ENCODE measurements around the gene DDX25.

Gene DDX25

GRCh38 chr11:125958872-125959400, 54.6 kb downstream of the DDX25 start:
- no peak overlapping the region for H3K4me3 ChIP-seq (ENCODE audit: insufficient read depth, low read length, poor library complexity, severe bottlenecking)
- H3K9ac ChIP-seq (ENCODE audit: low read length) = no peak overlapping the region
- TF ChIP-seq, protein P1, sequence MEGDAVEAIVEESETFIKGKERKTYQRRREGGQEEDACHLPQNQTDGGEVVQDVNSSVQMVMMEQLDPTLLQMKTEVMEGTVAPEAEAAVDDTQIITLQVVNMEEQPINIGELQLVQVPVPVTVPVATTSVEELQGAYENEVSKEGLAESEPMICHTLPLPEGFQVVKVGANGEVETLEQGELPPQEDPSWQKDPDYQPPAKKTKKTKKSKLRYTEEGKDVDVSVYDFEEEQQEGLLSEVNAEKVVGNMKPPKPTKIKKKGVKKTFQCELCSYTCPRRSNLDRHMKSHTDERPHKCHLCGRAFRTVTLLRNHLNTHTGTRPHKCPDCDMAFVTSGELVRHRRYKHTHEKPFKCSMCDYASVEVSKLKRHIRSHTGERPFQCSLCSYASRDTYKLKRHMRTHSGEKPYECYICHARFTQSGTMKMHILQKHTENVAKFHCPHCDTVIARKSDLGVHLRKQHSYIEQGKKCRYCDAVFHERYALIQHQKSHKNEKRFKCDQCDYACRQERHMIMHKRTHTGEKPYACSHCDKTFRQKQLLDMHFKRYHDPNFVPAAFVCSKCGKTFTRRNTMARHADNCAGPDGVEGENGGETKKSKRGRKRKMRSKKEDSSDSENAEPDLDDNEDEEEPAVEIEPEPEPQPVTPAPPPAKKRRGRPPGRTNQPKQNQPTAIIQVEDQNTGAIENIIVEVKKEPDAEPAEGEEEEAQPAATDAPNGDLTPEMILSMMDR (IDR thresholded peaks at IDR 0.05; ENCODE audit: insufficient read depth, low read length, poor library complexity, severe bottlenecking) = no peak
- no peak for TF ChIP-seq EZH2phosphoT487 (conservative IDR thresholded peaks at IDR 0.05; ENCODE audit: low read length)
- H3K9me2 ChIP-seq (replicated peaks; ENCODE audit: insufficient read depth, low read length) = no peaks in the 10 kb centered on the region
- H4K20me1 ChIP-seq (ENCODE audit: low read depth, low read length) = no peaks in the 10 kb centered on the region
- no peak overlapping the region for H3K27ac ChIP-seq (ENCODE audit: low read depth, low read length)
- H3K9me3 ChIP-seq (ENCODE audit: insufficient read depth, low read length) = no peaks in the 10 kb centered on the region
- no peaks in the 10 kb centered on the region for H3K36me3 ChIP-seq (ENCODE audit: low read length)
- no peaks in the 10 kb centered on the region for H3K27me3 ChIP-seq (ENCODE audit: low read length)
- H3K79me2 ChIP-seq (ENCODE audit: insufficient read depth, low read length) = no peaks in the 10 kb centered on the region
- no peak overlapping the region for H2AFZ ChIP-seq (ENCODE audit: low read depth, low read length, severe bottlenecking)
- H3K4me2 ChIP-seq (ENCODE audit: low read depth, low read length, poor library complexity, severe bottlenecking) = no peak overlapping the region
- H3F3A ChIP-seq (ENCODE audit: insufficient read depth) = no peaks in the 10 kb centered on the region

GRCh38 chr11:125959511-125959910, 55.2 kb downstream of the DDX25 start:
- Histone ChIP-seq H3K4me3 (ENCODE audit: insufficient read depth, low read length, poor library complexity, severe bottlenecking) (no peak overlapping the region), H2AFZ (ENCODE audit: low read depth, low read length, severe bottlenecking) (no peak overlapping the region), H3K9ac (ENCODE audit: low read length) (no peak overlapping the region), H3F3A (ENCODE audit: insufficient read depth) (no peaks in the 10 kb centered on the region), H3K36me3 (ENCODE audit: low read length) (no peaks in the 10 kb centered on the region), H3K79me2 (ENCODE audit: insufficient read depth, low read length) (no peaks in the 10 kb centered on the region), H3K4me2 (ENCODE audit: low read depth, low read length, poor library complexity, severe bottlenecking) (no peak overlapping the region), H3K27ac (ENCODE audit: low read depth, low read length) (no peak overlapping the region), H3K27me3 (ENCODE audit: low read length) (no peaks in the 10 kb centered on the region), H3K9me3 (ENCODE audit: insufficient read depth, low read length) (no peaks in the 10 kb centered on the region), H4K20me1 (ENCODE audit: low read depth, low read length) (no peaks in the 10 kb centered on the region), H3K9me2 (replicated peaks; ENCODE audit: insufficient read depth, low read length) (no peaks in the 10 kb centered on the region)
- TF ChIP-seq EZH2phosphoT487 (conservative IDR thresholded peaks at IDR 0.05; ENCODE audit: low read length) = no peak
- TF ChIP-seq, protein P1 (IDR thresholded peaks at IDR 0.05; ENCODE audit: insufficient read depth, low read length, poor library complexity, severe bottlenecking) = no peak

GRCh38 chr11:125959931-125960330, 55.6 kb downstream of the DDX25 start:
- H3K36me3 ChIP-seq (ENCODE audit: low read length) = no peaks in the 10 kb centered on the region
- H2AFZ ChIP-seq (ENCODE audit: low read depth, low read length, severe bottlenecking) = no peak overlapping the region
- H3K79me2 ChIP-seq (ENCODE audit: insufficient read depth, low read length) = no peaks in the 10 kb centered on the region
- H3F3A ChIP-seq (ENCODE audit: insufficient read depth) = no peaks in the 10 kb centered on the region
- TF ChIP-seq, protein P1 (IDR thresholded peaks at IDR 0.05; ENCODE audit: insufficient read depth, low read length, poor library complexity, severe bottlenecking) = no peak
- no peak for TF ChIP-seq EZH2phosphoT487 (conservative IDR thresholded peaks at IDR 0.05; ENCODE audit: low read length)
- H3K9me2 ChIP-seq (replicated peaks; ENCODE audit: insufficient read depth, low read length) = no peaks in the 10 kb centered on the region
- H3K4me2 ChIP-seq (ENCODE audit: low read depth, low read length, poor library complexity, severe bottlenecking) = no peak overlapping the region
- no peaks in the 10 kb centered on the region for H3K27me3 ChIP-seq (ENCODE audit: low read length)
- no peaks in the 10 kb centered on the region for H3K9me3 ChIP-seq (ENCODE audit: insufficient read depth, low read length)
- no peak overlapping the region for H3K4me3 ChIP-seq (ENCODE audit: insufficient read depth, low read length, poor library complexity, severe bottlenecking)
- H4K20me1 ChIP-seq (ENCODE audit: low read depth, low read length) = no peaks in the 10 kb centered on the region
- no peak overlapping the region for H3K9ac ChIP-seq (ENCODE audit: low read length)
- no peak overlapping the region for H3K27ac ChIP-seq (ENCODE audit: low read depth, low read length)

Measured in SU-DHL-6 (cell line).